HEK293 (cell line): ENCODE data around the gene NUP153.
A peak's percentile ranks its signal among the peaks of the same experiment; 100 is the strongest.

Experiments
- SCRT2 ChIP-seq: fragments of 450-650 bp; formaldehyde crosslinking; IDR thresholded peaks from 2 replicates; pipeline ENCODE4 v1.5.1; 2016; ENCODE audit warnings: missing biosample characterization, missing genetic modification characterization
- ZNF280D ChIP-seq: fragments of 450-650 bp; formaldehyde crosslinking; IDR thresholded peaks from 2 replicates; pipeline ENCODE4 v1.5.1; 2016; ENCODE audit warnings: missing biosample characterization, missing genetic modification characterization
- ZNF626 ChIP-seq: fragments of 450-650 bp; sonication (Bioruptor Pico); formaldehyde crosslinking; IDR thresholded peaks from 2 replicates; pipeline ENCODE4 v1.5.1; 2018; ENCODE audit warnings: missing biosample characterization, missing genetic modification characterization, inconsistent platforms

NUP153 gene

GRCh38 chr6:17565399-17565798, 141.3 kb downstream of the NUP153 start (continued):
- TF ChIP-seq ZNF626 (tag by site-specific recombination) (0 out of 2 replicates have a peak, but pooled peaks have one; percentile 65), ZNF280D (tag by site-specific recombination) (peak; percentile 98), SCRT2 (peak; percentile 76)
